Keratinocyte (primary cell): ENCODE data around the gene PBOV1.

ENCODE experiments used
- CTCF ChIP-seq, 3 experiments: IDR thresholded peaks in 1 of 3; conservative IDR thresholded peaks in 1 of 3; optimal IDR thresholded peaks in 1 of 3; 2 replicates in 2 of 3; 3 replicates in 1 of 3; pipeline versions ENCODE3 to v1.5.1; 2011; ENCODE audit warnings: low read length in 3 of 3, mild to moderate bottlenecking in 3 of 3, moderate library complexity in 2 of 3, control low read depth in 1 of 3, inconsistent platforms in 1 of 3; ENCODE audit not compliant: insufficient read depth in 2 of 3; ENCODE audit errors: extremely low read depth in 1 of 3
- EZH2 ChIP-seq: IDR thresholded peaks from one replicate; pipeline ENCODE4 v1.6.1; 2012; ENCODE audit warnings: inconsistent platforms, mild to moderate bottlenecking, low read length, moderate library complexity

DNA sequence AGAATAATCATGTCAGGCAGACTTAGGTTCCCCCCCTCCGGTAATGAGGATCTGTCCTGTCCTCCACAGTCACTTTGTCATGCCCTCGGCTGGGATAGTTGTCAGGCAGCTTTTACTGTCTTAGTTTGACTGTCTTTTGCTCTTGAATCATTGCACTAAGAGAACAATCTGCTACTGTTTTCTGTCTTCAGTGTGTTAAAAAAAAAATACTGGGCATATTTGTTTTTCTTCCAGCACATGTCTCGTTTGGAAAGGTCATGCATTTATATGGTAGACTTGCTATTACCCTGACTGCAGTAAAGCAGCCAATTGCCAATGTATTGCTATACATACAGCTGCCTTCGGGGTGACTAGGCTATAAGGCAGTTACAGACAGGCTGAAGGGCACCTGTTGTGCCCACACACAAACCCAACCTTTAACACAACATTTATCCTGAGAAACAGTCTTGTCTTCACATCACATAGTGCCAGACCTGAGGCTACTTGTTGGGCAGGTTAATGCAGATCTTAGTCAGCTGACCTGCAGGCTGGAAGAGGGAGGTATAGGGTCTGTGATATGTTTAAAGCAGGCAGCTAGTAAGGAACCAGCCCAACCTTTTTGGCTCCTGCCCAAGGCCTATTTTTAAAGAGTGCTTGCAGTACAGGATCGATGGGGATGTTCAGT lies 29.9 kb downstream of the PBOV1 start:
- TF ChIP-seq CTCF (optimal IDR thresholded peaks at IDR 0.05 in 1 of 3, IDR thresholded peaks at IDR 0.05 in 1 of 3, conservative IDR thresholded peaks at IDR 0.05 in 1 of 3; ENCODE audit: extremely low read depth in 1 of 3, insufficient read depth in 2 of 3, low read length in 3 of 3) (no peak), EZH2 (no peak)
